Activated CD4-positive, alpha-beta T cell treated with anti-CD3 and anti-CD28 coated beads for 1 hour (primary cell): Measurements from ENCODE around the gene VPREB1.
"Not testable (repeated sequence)": the region's sequence is repeated elsewhere in the genome, so short reads cannot be mapped to it uniquely, and the experiment has no call there.

Source experiments
- DNase-seq: peaks from one replicate; pipeline ENCODE4 v3.0.0-alpha.2; 2020

The VPREB1 gene

DNA sequence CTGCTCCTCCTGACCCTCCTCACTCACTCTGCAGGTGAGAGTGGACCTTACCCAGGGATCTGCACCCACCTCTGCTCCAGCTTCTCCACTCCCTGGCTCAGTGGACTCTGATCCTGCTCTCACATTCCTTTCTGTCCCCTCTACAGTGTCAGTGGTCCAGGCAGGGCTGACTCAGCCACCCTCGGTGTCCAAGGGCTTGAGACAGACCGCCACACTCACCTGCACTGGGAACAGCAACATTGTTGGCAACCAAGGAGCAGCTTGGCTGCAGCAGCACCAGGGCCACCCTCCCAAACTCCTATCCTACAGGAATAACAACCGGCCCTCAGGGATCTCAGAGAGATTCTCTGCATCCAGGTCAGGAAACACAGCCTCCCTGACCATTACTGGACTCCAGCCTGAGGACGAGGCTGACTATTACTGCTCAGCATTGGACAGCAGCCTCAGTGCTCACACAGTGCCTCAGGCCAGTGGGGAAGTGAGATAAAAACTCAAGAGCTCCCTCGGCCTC, 29.7 kb upstream of the VPREB1 start:
- no peak for DNase-seq

DNA sequence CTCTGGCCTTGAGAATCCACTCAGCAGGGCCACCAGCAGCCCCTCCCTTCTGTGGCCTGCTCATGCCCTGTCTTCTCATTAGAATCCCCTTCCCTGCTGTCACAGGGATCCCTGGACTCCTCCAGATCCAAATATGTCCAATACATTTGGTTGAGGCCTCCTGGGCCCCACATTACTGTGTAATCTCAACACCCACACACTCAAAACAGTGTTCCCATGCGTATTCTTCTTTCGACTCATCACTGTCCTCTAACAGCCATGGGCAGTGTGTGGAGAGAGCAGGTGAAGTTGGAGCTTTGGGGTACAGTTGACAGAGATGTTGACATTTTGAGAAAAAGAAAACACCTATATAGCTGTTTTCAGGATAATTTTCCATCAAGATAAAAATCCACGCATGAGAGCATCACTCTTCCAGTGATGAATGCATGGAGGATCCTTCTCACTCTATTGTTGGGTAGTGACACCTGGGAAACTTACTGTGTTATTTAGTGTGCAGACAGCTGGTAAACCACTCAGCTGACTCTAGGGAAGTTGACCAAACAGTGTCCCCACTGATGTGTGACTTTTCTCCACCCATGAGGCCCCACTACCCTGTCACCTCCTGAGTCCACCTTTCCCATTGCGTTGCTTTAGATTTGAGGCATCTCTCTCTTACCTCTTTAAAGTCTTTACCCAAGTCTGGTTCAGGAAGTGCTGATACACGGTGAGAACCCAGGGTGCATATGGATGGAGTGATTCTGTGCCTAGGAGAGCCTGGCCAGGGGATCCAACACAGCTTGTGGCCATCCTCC, 28.7 kb upstream of the VPREB1 start:
- no peak for DNase-seq

DNA sequence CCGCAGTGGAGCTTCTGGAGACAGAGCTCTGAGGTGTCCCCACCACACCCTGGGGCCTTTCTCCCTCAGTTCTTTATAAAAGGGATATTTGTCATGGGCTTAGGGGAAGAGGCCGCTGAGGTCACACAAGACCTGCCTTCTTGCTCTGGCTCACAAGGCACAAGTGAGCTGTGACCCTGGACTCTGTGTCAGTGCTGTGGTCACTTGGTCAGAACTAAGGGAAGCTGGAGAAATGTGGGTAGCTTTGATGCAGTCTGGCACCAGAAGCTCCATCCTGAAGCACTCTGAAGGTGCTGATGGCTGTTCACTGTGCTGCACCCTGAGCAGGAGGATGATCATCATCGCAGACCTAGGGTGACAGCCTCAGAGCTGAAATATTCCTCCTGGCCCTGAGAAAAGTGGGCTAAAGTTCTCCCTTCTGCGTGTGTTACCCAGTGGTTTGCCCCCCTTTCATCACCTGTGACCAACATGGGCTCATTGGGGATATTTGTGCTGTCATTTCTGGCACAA, 28.1 kb upstream of the VPREB1 start:
- no peak for DNase-seq

DNA sequence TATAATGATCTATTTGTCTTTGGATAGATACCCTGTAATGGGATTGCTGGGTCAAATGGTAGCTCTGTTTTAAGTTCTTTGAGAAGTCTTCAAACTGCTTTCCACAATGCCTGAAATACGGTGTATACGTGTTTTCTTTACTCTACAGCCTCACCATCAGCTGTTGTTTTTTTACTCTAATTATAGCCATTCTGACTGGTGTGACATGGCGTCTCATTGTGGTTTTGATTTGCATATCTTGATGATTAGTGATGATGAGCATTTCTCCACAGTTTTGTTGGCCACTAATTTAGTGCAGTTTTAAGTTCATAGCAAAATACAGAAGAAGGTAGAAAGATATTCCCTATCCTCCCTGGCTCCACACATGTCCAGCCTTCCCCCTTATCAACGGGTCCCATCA, 26.3 kb upstream of the VPREB1 start:
- no peak for DNase-seq

DNA sequence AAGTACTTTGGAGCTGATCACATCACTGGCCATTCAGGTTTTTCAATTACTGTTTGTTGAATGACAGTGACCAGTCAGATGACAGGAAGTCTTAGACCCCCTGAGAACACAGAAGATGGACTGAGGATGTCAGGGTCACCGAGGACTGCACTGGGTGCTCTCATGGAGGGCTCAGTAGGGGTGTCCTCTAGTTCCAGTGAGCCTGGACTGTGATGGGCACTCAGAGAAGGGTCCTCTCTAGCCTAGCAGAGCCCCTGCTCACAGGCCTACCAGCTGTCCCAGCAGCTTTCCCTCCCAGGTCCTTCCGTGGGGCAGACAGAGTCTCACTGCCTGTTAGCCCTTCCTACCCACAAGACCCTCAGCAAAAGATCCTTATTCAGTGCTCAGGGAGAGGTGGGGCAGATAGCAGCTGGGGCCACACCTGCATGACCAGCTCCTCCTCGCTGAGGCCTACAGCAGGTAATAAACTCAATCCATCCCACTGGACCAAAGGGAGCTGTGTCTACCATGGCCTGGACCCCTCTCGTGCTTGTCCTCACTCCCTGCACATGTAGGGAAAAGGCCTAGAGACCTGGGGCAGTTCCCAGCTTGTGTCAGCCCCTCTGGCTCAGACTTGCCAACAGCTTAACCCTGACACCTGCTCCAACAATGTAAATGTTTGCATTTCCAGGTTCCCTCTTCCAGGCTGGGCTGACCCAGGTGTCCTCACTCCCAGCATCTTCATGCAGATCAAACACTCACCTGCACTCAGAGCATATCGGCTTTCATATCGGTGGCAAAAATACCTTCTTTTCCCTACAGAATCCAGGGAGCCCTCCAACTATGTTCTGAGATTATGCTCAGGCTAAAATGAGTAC, 25.2 kb upstream of the VPREB1 start:
- no peak for DNase-seq

DNA sequence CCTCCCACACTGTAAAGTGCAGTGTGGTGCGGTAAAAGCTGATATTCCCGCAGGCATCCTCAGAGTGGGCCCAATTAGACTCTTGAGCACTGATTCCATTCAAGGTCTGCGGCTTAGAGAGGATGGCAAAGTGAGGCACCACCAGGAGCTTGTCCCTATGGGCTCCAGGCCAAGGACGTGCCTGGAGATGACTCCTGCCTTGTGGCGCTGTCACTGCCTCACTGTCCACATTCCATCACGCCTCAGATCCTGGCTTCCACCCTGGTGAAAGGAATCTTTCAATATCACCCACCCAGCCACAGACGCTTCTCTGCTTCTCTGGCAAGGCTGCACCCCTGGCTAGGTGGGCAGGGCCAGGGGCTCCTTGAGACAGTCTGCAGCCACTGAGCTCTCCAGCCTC, 23.5 kb upstream of the VPREB1 start:
- DNase-seq = not testable (repeated sequence)

DNA sequence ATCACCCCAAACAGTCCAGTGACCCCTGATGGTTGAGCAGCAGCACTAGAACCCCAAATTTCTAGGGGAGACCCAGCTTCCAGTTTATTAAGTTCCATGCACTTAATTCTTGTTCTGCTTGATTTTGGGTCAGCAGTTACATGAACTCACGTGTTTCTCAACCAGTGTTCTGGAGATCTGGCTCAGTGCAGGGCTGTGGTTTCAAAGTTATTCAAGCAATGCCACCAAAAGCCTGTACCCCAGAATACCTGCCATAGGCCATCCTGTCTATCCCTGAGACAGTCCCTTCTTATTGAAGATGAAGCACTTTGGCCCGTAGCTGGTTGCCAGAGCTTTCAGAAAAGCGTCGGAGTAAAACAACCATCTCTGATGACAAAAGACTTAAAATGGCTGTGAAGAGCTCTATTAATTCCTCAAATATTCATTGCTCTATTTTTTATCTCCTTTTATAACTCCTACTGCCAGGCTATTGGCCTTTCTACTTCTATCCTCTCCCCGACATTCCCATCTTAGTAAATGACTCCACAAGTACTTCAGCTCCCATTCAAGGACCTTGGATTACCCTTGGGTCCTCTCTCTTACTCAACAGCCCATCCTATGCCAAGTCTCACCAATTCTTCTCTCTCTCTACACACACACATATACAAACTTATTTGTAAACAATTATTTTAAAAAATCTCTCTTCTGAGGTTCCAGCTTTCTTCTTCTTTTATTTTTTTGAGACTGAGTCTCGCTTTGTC, 18.0 kb upstream of the VPREB1 start:
- DNase-seq = no peak

DNA sequence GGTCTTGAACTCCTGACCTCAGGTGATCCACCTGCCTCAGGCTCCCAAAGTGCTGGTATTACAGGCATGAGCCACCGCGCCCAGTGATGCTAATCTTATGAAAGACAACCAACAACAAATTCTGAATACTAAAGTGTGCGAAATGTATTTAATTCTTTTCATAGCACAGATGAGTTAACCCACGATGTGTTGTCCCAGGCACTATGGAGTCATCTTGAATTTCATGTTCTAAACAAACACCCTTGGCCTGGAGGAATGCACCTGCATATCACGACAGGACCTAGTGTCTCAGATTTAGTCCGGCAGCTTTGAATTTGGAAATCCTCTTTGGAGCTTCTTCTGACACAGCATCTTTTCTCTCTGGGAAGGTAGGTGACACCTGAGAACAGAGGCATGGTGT, 16.2 kb upstream of the VPREB1 start:
- no peak for DNase-seq

DNA sequence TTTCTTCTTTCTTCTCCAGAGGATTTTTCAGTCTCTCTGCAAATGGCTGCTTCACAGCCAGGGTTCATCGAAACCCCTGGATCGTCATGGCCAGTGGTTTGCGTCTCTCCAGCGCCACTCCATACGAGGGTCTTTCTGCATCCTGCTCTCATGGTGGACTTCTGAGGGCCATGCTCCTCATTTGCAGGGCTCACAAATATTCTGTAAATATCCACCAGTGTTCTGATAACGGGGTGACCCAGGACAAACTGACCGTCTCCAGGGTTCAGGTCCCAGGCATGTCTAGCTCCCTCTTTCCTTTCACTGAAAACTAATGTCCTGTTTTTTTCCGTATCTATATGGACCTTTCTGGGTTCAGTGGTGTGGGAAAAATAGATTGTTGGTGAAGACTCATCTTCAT, 15.7 kb upstream of the VPREB1 start:
- DNase-seq = no peak

DNA sequence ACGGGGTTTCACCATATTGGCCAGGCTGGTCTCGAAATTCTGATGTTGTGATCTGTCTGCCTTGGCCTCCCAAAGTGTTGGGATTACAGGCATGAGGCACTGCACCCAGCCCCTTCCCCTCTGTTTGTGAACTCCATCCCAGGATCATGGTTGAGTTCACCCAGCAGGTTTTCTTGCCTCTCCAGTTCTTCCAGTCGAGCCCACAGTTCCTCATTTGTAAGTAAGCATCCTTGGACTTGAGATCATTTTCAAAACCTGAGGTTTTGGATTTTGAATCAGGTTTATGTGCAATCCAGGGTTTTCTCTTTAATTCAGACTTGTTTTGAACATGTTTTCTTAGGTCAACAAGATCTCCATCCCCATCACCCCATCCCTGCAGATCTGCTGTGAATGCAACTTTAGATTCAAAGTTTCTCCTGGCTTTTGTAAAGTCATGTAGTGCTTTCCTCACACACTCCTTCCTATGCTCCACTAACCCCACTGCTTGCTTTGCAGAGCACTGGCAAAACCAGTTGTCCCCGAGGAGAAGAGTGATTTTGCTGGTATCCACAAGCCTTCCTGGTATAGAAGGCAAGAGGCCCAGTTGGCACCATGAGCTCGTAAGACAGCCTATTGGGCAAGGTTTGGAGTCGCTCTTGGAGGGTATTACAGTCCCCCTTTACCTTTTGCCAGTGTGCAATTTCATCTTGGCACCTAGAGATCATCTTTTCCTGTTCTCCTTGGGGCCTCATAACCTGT, 14.7 kb upstream of the VPREB1 start:
- DNase-seq = no peak

DNA sequence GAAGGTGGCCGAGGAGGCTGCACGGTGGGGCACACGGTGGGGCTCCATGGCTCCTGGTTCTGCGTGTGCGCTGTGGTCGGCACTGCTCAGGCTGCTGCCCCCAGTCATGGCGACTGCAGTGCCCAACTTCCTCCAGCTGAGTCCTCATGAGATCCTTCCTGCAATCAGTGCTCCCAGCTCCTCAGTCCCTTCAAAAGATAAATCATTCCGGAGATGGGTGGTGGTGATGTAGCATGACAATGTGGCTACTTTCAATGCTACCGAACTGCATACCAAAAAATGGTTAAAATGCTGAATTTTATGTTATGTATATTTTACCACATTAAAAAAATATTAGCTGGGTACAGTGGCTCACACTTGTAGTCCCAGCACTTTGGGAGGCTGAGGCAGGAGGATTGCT, 14.1 kb upstream of the VPREB1 start:
- DNase-seq = no peak

DNA sequence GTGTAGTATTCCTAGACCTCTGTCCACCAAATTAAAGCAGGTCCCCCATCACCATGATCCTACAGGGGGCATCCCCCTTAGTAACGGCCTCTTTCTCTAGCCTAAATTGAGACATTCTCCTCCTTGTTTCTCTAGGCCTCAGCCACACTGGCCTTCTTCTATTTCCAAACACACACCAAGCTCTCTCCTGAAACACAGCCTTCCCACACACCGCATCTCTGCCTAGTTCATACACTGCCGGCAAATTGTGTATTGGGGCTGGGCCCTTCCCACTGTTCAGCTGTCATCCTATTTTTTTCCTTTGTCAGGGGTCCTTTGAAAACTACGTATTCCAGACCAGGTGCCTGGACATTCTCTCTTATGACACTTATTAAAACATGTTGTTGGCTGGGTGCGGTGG, 11.5 kb upstream of the VPREB1 start:
- DNase-seq = no peak

DNA sequence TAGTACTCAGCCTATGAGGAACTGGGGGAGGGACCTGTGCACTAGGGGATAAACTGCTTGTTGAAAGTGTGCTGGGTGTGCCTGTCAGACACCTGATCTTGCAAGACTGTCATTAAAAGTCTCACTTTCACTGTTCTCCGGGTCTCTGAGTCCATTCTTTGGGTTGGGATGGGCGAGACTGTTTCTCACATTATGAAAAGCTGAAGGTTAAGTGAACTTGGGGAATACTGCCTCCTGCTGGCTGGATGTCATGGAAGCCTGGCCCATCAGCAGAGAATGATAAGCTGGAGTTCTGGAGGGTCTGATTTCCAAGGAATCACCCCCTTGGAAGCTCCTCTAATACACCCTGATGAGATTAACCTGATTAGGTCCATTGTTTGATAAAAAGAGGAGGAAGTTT, 9.0 kb upstream of the VPREB1 start:
- peak; percentile 37 for DNase-seq

DNA sequence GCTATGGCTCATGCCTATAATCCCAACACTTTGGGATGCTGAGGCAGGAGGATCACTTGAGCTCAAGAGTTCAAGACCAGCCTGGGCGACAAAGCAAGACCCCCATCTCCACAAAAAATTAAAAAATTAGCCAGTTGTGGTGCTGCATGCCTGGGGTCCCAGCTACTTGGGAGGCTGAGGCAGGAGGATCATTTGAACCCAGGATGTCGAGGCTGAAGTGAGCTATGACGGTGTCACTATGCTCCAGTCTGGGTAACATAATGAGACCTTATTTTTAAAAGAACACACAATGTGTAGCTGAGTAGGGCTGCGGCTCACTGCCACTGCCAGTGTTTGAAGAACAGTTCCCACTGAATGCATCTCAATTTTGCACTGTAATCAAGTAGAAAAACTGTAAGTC, 7.1 kb upstream of the VPREB1 start:
- no peak for DNase-seq

DNA sequence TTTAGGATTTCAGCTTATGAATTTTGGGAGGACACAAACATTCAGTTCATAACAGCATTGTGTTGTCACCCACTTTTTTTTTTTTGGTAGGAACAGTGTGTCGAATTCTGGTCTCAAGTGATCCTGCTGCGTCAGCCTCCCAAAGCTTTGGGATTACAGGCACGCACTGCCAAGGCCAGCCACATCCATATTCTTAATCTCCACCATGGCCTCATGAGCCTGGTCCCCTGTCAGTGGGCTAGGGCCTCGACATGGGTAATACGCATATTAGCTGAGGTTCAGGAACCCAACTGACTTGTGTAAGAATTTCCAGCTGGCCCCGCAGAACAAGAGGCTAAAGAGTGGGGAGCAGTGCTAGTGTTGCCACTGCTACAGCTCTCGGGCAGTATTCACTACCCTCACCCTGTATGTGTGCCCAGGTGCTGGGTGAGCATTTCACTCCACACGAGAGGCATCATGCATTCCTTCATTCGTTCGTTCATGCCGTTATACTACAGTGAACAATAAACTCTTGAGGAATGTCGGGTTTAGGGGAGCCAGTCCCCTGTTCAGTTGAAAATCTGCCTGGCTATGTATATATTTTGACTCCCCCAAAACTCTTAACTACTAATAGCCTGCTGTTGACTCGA, 5.2 kb upstream of the VPREB1 start:
- DNase-seq = no peak

DNA sequence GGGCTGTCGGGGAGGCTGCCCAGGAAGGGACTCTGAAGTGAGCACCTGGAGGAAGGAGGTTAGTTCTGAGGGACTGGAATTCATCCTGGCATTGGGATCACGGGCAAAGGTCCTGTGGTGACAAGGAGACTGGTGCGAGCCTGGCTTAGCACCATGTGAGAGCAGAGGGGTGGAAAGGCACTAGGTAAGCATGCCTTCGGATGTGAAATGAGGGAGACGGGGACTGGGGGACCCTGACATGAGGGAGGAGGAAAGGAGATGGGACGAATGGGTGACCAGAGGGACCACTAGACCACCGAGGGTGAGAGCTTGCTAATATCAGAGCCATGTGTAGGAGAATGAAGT, 3.1 kb upstream of the VPREB1 start:
- DNase-seq = no peak

DNA sequence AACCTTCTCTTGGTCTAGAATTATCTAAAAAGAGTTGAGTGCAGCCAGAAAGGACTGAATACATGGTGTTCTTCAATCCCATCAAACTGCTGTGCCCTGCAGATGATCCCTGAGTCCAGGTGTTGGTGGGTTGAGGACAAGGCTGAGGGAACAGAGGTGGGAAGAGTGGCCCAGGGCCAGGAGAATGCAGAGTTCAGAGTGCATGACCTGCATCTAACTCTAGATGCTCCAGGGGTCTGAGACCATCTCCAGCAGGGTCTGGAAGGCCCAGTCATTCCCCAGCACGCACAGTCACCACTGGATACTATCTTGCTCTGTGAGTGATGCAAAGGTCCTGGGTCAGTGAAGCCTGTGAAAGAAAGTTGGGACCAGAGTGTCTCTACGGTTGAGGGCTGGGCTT, 2.1 kb upstream of the VPREB1 start:
- no peak for DNase-seq

DNA sequence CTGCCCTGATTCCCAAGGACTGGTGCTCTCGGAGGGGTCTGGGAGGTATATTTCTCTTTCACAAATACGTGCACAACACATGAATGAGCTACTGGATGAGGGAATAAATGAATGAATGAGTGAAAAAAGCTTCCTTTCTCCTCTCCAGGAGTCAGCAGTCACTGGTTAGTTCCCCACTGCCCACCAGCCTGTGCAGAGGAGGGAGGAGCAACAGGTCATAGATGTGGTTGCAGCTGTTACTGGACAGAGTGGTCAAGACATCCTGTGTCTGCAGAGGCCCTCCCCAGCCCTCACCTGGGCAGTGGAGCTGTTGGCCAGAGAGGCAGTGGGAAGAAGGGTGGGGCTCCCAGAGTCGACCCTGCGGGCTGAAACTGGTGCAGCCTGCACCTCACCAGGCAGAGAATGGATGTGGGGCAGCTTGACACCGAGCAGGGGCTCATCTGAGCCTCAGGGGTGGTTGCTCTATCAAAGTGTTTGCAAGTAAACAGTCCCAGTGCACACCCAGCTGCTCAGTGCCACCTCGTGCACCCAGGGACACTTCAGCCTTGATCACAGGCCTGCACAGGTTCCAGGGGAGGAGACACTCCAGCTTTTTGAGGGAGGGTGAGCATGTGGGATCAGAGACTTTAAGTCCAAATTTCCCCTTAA, 1.4 kb upstream of the VPREB1 start:
- DNase-seq = no peak

DNA sequence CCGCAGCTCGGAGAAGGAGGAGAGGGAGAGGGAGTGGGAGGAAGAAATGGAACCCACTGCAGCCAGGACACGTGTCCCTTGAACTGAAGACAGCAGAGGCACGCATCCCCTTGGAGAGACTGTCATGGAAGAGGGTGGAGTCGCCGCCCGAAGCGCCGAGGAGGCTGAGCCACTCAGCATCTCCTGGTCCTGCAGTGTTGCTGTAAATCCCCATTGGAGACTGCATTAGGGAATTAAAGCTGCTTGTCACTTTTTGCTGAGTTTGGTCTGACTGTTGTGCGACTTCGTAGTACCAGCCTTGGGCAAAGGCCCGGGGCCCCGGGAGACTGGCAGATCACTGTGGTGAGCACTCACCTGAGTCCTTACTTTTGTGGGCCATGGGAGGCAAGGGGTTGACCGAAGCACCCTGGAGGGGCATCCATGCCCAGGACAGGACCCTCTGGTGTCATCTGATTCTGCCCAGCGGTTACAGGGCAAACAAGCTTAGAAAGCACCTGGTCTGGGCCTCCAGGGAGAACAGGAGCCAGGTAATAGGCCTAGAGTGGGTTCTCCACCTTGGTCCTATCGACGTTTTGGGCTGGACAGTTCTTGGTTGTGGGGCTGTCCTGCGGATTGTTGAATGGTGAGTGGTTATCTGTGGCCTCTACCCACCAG, 797 bp downstream of the VPREB1 start:
- no peak for DNase-seq

DNA sequence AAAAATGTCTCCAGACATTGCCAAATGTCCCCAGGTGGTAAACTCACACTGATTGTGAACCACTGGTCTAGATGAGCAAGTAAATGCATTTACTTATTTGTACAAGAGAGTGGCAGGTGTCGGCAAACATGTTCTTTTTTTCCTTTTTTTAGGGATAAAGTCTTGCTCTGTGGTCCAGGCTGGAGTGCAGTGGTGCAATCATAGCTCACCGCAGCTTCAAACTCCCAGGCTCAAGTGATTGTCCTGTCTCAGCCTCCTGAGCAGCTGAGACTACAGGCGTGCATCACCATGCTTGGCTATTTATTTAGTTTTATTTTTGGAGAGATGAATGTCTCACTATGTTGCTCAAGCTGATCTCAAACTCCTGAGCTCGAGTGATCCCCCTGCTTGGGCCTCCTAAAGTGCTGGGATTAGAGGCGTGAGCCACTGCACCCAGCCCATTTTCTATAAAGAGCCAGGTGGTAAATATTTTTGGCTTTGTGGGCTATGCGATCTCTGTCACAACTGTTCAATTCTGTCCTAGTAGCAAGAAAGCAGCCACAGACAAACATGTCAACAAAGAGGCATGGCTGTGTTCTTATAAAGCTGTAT, 1.4 kb downstream of the VPREB1 start:
- DNase-seq = no peak

DNA sequence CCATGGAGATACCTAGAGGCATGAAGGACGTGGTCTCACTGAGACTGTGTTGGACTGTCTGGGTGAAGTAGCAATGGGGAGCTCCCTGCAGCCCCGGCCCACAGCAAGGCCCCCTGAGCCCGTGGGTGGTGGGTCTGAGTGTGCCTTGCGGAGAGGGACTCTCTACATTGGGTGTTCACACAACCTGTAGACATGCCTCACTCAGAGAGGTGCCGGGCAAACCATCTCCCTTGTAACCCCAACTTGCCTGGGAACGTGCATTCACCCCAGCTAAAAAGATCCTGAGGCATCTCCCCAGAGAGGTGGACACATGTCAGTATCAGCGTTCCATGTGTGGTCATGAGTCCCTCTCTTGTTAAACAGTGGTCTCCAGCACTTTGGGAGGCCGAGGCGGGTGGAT, 2.1 kb downstream of the VPREB1 start:
- no peak for DNase-seq
